Stomach (tissue), 9 donors: Measurements from ENCODE around the gene LSM3. TPM values are rescaled to one million over a fixed set of nuclear protein-coding genes. Genes with fewer than 3 reads are reported as not detected.
A peak's percentile ranks its signal among the peaks of the same experiment; 100 is the strongest.

Experiments used
- DNase-seq, 2 donors: peaks; one replicate each; pipeline versions ENCODE4 v3.0.0 to v3.0.0-alpha.2; 2013 to 2019
- H3K27ac ChIP-seq, 5 donors: fragments of 200-600 bp in 4 of 5; sonication (generic) in 4 of 5; one replicate each; pipeline ENCODE4 v1.5.1; 2013 to 2019; ENCODE audit warnings: mild to moderate bottlenecking in 1 of 5, moderate library complexity in 1 of 5
- H3K27me3 ChIP-seq, 3 donors: fragments of 200-600 bp; sonication (generic); one replicate each; pipeline ENCODE4 v1.5.1; 2017 to 2019; ENCODE audit warnings: mixed run types in 1 of 3
- H3K36me3 ChIP-seq, 4 donors: fragments of 200-600 bp; sonication (generic); 1 replicate in 3 of 4; 2 replicates in 1 of 4; pipeline ENCODE4 v1.5.1; 2016 to 2019
- H3K4me1 ChIP-seq, 4 donors: fragments of 200-600 bp; sonication (generic); one replicate each; pipeline ENCODE4 v1.5.1; 2016 to 2019
- H3K4me3 ChIP-seq, 4 donors: fragments of 200-600 bp; sonication (generic) in 3 of 4; one replicate each; pipeline ENCODE4 v1.5.1; 2016 to 2019; ENCODE audit warnings: mild to moderate bottlenecking in 1 of 4
- H3K9me3 ChIP-seq, 4 donors: fragments of 200-600 bp; sonication (generic); one replicate each; pipeline ENCODE4 v1.5.1; 2016 to 2019
- CTCF ChIP-seq, 7 experiments: fragments of 450-650 bp in 4 of 7; fragments of 200-600 bp in 3 of 7; sonication (generic) in 3 of 7; IDR thresholded peaks; one replicate each; pipeline ENCODE4 v1.5.1; 2016 to 2019; ENCODE audit warnings: antibody characterized with exemption in 7 of 7, control low read depth in 2 of 7, mild to moderate bottlenecking in 1 of 7
- EP300 ChIP-seq: sonication (generic); formaldehyde crosslinking; IDR thresholded peaks from one replicate; pipeline ENCODE4 v1.6.1; 2017; ENCODE audit warnings: antibody characterized with exemption
- POLR2A ChIP-seq, 4 donors: fragments of 450-650 bp; IDR thresholded peaks; one replicate each; pipeline ENCODE4 v1.6.1; 2016; ENCODE audit warnings: antibody characterized with exemption in 4 of 4, control low read depth in 2 of 4, mild to moderate bottlenecking in 1 of 4, moderate library complexity in 1 of 4
- POLR2AphosphoS5 ChIP-seq, 3 donors: sonication (generic); formaldehyde crosslinking; IDR thresholded peaks; one replicate each; pipeline ENCODE4 v1.6.1; 2016; ENCODE audit warnings: antibody characterized with exemption in 3 of 3
- WGBS, 5 donors: extraction: QIAGEN DNeasy Blood & Tissue Kit in 3 of 5; methylation state at CpG; one replicate each; pipeline versions ENCODE4 v1.1.5 to v1.1.7; 2013 to 2018; 5-methylcytosine and 5-hydroxymethylcytosine counted together
- intact Hi-C: fragments of 100-400 bp; cut with DNase I; formaldehyde crosslinking; loops from one replicate; pipeline ENCODE4 v1.15.1; 2023; ENCODE audit warnings: low total_unique reads
- polyA plus RNA-seq, 3 donors: library from polyadenylated mRNA; stranded (reverse); fragments of 200-250 nt; gene quantifications; one replicate each; pipeline ENCODE4 v1.2.3, GENCODE V29; 2013
- total RNA-seq, 5 donors: library from RNA; depleted of rRNA; stranded (reverse); fragments of >200 nt; gene quantifications; one replicate each; pipeline versions ENCODE4 v1.1.0 to v1.2.3, GENCODE V29; 2014 to 2016
- donor health status: healthy with polysubstance abuse.
- donor health status: Bipolar disorder and iron deficiency.
- donor health status: healthy.

The LSM3 gene
- total and polyA plus RNA-seq, 8 donors: 2.2 to 15.0 (median 11.0) TPM

- DNase-seq: no peak
- Histone ChIP-seq H3K4me1 (peaks cover 10 to 43% (median 23%) of the 10 kb centered on the region in 4 donors), H3K4me3 (no peak overlapping the region), H3K27ac (no peak overlapping the region), H3K9me3 (no peaks in the 10 kb centered on the region), H3K36me3 (peaks cover 45 to 82% (median 79%) of the 10 kb centered on the region in 4 donors), H3K27me3 (no peaks in the 10 kb centered on the region)
- 71 to 92% (median 85%) methylated on average over 5 of the region's 5 CpGs for WGBS, 5 donors
- intact Hi-C loops: no loop called here
- TF ChIP-seq POLR2A (IDR thresholded peaks at IDR 0.05): no peak
These were observed 38.8 kb upstream of the LSM3 start for GRCh38 chr3:14139771-14140170.

GRCh38 chr3:14140668-14141067 lies 37.9 kb upstream of the LSM3 start:
- peaks cover 38 to 78% (median 74%) of the 10 kb centered on the region in 4 donors for H3K36me3 ChIP-seq
- intact Hi-C loops: no loop called here
- 83 to 91% (median 87%) methylated on average over 2 of the region's 2 CpGs for WGBS, 5 donors
- H3K9me3 ChIP-seq: no peaks in the 10 kb centered on the region
- H3K4me1 ChIP-seq: peaks cover 19 to 52% (median 32%) of the 10 kb centered on the region in 4 donors
- no peaks in the 10 kb centered on the region for H3K27me3 ChIP-seq
- H3K27ac ChIP-seq: no peak overlapping the region
- H3K4me3 ChIP-seq: no peak overlapping the region
- DNase-seq: no peak
- TF ChIP-seq POLR2AphosphoS5 (IDR thresholded peaks at IDR 0.05): no peak
- no peak for TF ChIP-seq EP300

GRCh38 chr3:14141144-14141543 lies 37.5 kb upstream of the LSM3 start:
- DNase-seq: no peak
- no peak for TF ChIP-seq POLR2A (IDR thresholded peaks at IDR 0.05)
- TF ChIP-seq POLR2AphosphoS5 (IDR thresholded peaks at IDR 0.05): no peak
- no peak for TF ChIP-seq CTCF (IDR thresholded peaks at IDR 0.05)
- H3K4me3 ChIP-seq: no peak overlapping the region
- H3K27ac ChIP-seq: peak overlapping the region in 1 of 5 donors; percentile 85
- WGBS, 5 donors: 45 to 74% (median 70%) methylated on average over 2 of the region's 2 CpGs
- no peaks in the 10 kb centered on the region for H3K9me3 ChIP-seq
- peaks cover 22 to 56% (median 33%) of the 10 kb centered on the region in 4 donors for H3K4me1 ChIP-seq
- intact Hi-C loops: no loop called here
- H3K36me3 ChIP-seq: peaks cover 36 to 78% (median 74%) of the 10 kb centered on the region in 4 donors
- H3K27me3 ChIP-seq: no peaks in the 10 kb centered on the region

- peaks cover 22 to 54% (median 33%) of the 10 kb centered on the region in 4 donors for H3K4me1 ChIP-seq
- TF ChIP-seq CTCF (IDR thresholded peaks at IDR 0.05) (no peak), POLR2A (IDR thresholded peaks at IDR 0.05) (no peak), POLR2AphosphoS5 (IDR thresholded peaks at IDR 0.05) (no peak), EP300 (no peak)
- intact Hi-C loops: no loop called here
- peak overlapping the region in 4 of 5 donors; percentile 81 to 92 (median 88) for H3K27ac ChIP-seq
- H3K9me3 ChIP-seq: no peaks in the 10 kb centered on the region
- no peak for DNase-seq
- peaks cover 38 to 78% (median 74%) of the 10 kb centered on the region in 4 donors for H3K36me3 ChIP-seq
- WGBS, 5 donors: 88 to 91% (median 89%) methylated on average over 9 to 19 of the region's 19 CpGs
- H3K4me3 ChIP-seq: no peak overlapping the region
- no peaks in the 10 kb centered on the region for H3K27me3 ChIP-seq
These were observed 36.8 kb upstream of the LSM3 start for GRCh38 chr3:14141602-14142341.

- peaks cover 45 to 78% (median 76%) of the 10 kb centered on the region in 4 donors for H3K36me3 ChIP-seq
- intact Hi-C loops: no loop called here
- peak overlapping the region in 4 of 5 donors; percentile 81 to 92 (median 88) for H3K27ac ChIP-seq
- DNase-seq: no peak
- TF ChIP-seq POLR2AphosphoS5 (IDR thresholded peaks at IDR 0.05) (no peak), POLR2A (IDR thresholded peaks at IDR 0.05) (no peak), EP300 (no peak), CTCF (IDR thresholded peaks at IDR 0.05) (no peak)
- H3K27me3 ChIP-seq: no peaks in the 10 kb centered on the region
- peaks cover 22 to 46% (median 33%) of the 10 kb centered on the region in 4 donors for H3K4me1 ChIP-seq
- 67 to 73% (median 67%) methylated on average over 8 of the region's 8 CpGs for WGBS, 5 donors
- no peak overlapping the region for H3K4me3 ChIP-seq
- H3K9me3 ChIP-seq: no peaks in the 10 kb centered on the region
These were observed 35.9 kb upstream of the LSM3 start for GRCh38 chr3:14142567-14143270.
